HS-5 (cell line): Measurements from ENCODE around the gene GPN2.
A peak's percentile ranks its signal among the peaks of the same experiment; 100 is the strongest.

Source experiments
- DNase-seq: peaks from one replicate; pipeline ENCODE4 v3.0.0-alpha.2; 2012; ENCODE audit warnings: low read depth

GPN2 gene

GRCh38 chr1:26889551-26890466 lies at the start of gene GPN2:
Gene GPN2 (minus strand): TSS chr1:26890283. CDS start chr1:26890096, 187 bp downstream.
- DNase-seq, result peak; percentile 36

- no peak for DNase-seq
Measured at GRCh38 chr1:26938659-26939025, 48.6 kb upstream of the GPN2 start.

GRCh38 chr1:26938004-26938658 lies 48.0 kb upstream of the GPN2 start:
- no peak for DNase-seq

GRCh38 chr1:26936823-26937222 lies 46.7 kb upstream of the GPN2 start:
- DNase-seq, result no peak

- no peak for DNase-seq
Measured at GRCh38 chr1:26932531-26932930, 42.4 kb upstream of the GPN2 start.

- no peak for DNase-seq
Measured at GRCh38 chr1:26923711-26924110, 33.6 kb upstream of the GPN2 start.

GRCh38 chr1:26922901-26923300 lies 32.8 kb upstream of the GPN2 start:
- DNase-seq, result no peak

GRCh38 chr1:26922431-26922729 lies 32.3 kb upstream of the GPN2 start:
- DNase-seq, result no peak

- peak; percentile 85 for DNase-seq
Measured at GRCh38 chr1:26921540-26922430, 31.7 kb upstream of the GPN2 start, which contains the start of gene NUDC. Gene NUDC (plus strand): TSS chr1:26921743. CDS start chr1:26921849, 106 bp downstream.

- no peak for DNase-seq
Measured at GRCh38 chr1:26921126-26921539, 31.1 kb upstream of the GPN2 start.

- DNase-seq, result no peak
Measured at GRCh38 chr1:26915204-26915842, 25.2 kb upstream of the GPN2 start.

- DNase-seq, result no peak
Measured at GRCh38 chr1:26913754-26914619, 23.9 kb upstream of the GPN2 start, which contains the start of gene NR0B2. Gene NR0B2 (minus strand): TSS chr1:26913975. CDS start chr1:26913940, 35 bp downstream.

GRCh38 chr1:26913389-26913753 lies 23.3 kb upstream of the GPN2 start:
- no peak for DNase-seq

GRCh38 chr1:26912147-26912490 lies 22.0 kb upstream of the GPN2 start:
- no peak for DNase-seq

GRCh38 chr1:26911399-26912146 lies 21.5 kb upstream of the GPN2 start:
- no peak for DNase-seq

- DNase-seq, result no peak
Measured at GRCh38 chr1:26910343-26911160, 20.5 kb upstream of the GPN2 start.

GRCh38 chr1:26909951-26910342 lies 19.9 kb upstream of the GPN2 start:
- no peak for DNase-seq

GRCh38 chr1:26907071-26907917 lies 17.2 kb upstream of the GPN2 start:
- DNase-seq, result peak; percentile 61
